ELR (cell line): ENCODE measurements around the gene MCOLN1.

Experiments
- DNase-seq: peaks from one replicate; pipeline ENCODE4 v3.0.0-alpha.2; 2015; ENCODE audit warnings: low read depth

MCOLN1 gene

GRCh38 chr19:7578127-7578526, 55.7 kb downstream of the MCOLN1 start:
- DNase-seq: no peak

- no peak for DNase-seq
Observed at GRCh38 chr19:7579182-7579581, 56.8 kb downstream of the MCOLN1 start.

GRCh38 chr19:7582446-7582845, 60.0 kb downstream of the MCOLN1 start:
- DNase-seq: no peak
